Measurements from ENCODE around the gene CCDC51.
"Not testable (repeated sequence)": the region's sequence is repeated elsewhere in the genome, so short reads cannot be mapped to it uniquely, and the experiment has no call there.

The CCDC51 gene

GRCh38 chr3:48465531-48466378, 25.8 kb upstream of the CCDC51 start:
- DNase-seq, result peak; percentile 43 to 49

DNA sequence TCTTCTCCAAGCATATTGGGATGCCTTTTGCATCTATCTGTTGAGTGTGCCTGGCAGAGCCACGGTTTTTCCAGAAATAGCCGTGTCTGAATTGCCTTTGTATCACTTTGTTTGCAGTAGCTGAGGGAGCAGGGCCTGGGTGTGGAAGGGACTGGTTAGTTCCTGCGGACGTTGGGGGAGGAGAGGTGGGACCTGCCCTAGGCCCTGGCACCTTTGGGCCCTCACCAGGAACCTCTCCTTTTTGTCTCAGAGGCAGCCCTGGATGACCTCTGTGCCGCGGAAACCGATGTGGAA, 25.3 kb upstream of the CCDC51 start:
- no peak for DNase-seq

DNA sequence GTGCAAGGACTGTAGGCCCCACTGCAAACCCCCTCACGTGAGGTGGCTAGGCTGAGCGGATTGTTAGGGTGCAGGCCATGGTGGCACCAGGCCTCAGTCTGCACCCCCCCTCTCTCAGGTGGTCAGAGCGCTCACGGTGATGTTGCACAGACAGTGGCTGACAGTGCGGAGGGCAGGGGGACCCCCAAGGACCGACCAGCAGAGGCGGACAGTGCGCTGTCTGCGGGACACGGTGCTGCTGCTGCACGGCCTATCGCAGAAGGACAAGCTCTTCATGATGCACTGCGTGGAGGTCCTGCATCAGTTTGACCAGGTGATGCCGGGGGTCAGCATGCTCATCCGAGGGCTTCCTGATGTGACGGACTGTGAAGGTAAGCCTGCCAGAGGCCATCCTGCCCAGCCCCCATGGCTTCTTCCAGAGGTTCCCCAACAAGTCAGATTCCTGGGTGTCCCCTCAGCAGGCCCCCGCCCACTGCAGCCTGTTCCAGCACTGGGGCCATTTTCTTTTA, 24.8 kb upstream of the CCDC51 start:
- no peak for DNase-seq

- DNase-seq, result no peak
Measured at GRCh38 chr3:48463703-48464102, 23.8 kb upstream of the CCDC51 start.

GRCh38 chr3:48461767-48462166, 21.8 kb upstream of the CCDC51 start:
- DNase-seq, result not testable (repeated sequence)

- DNase-seq, result no peak
Measured at GRCh38 chr3:48460517-48460902, 20.6 kb upstream of the CCDC51 start.

GRCh38 chr3:48459773-48460516, 20.0 kb upstream of the CCDC51 start:
- DNase-seq, result no peak

- DNase-seq, result no peak
Measured at GRCh38 chr3:48459331-48459730, 19.4 kb upstream of the CCDC51 start.

DNA sequence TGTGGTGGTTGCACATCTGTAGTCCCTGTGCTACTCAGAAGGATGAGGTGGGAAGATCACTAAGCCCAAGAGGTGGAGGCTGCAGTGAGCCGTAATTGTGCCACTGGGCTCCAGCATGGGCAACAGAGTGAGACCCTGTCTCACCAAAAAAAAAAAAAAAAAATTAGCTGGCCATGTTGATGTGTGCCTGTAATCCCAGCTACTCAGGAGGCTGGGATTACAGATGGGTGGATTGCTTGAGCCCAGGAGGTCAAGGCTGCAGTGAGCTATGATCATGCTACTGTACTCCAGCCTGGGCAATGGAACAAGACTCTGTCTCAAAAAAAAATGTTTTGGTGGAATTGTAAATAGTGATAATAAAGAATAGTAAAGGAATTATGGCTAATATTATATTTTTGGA, 16.5 kb upstream of the CCDC51 start:
- no peak for DNase-seq

- no peak for DNase-seq
Measured at GRCh38 chr3:48451270-48451669, 11.4 kb upstream of the CCDC51 start.

- DNase-seq, result peak; percentile 76 to 77
Measured at GRCh38 chr3:48446425-48447193, 6.7 kb upstream of the CCDC51 start, which contains the start of gene ATRIP. Gene ATRIP, plus strand, starts transcription at chr3:48446737. Its CDS starts 109 bp downstream, at chr3:48446846.

DNA sequence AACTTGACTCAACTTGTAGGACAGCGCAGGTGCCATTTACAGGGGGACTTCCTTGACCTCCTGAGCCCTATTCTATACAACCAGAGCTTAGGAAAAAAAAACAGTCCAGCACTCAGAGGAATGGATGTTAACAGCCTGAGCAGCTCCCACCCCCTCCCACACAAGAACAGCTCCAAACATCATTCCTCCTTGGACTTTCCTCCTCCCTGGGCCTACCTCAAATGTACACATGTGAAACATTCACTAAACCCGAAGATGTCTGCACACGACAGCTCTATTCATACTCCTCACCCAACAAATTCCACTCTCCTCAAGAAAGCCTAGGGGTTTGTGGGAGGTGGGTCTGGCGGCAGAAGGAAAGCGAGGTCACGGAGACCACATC, 6.1 kb upstream of the CCDC51 start:
- no peak for DNase-seq

DNA sequence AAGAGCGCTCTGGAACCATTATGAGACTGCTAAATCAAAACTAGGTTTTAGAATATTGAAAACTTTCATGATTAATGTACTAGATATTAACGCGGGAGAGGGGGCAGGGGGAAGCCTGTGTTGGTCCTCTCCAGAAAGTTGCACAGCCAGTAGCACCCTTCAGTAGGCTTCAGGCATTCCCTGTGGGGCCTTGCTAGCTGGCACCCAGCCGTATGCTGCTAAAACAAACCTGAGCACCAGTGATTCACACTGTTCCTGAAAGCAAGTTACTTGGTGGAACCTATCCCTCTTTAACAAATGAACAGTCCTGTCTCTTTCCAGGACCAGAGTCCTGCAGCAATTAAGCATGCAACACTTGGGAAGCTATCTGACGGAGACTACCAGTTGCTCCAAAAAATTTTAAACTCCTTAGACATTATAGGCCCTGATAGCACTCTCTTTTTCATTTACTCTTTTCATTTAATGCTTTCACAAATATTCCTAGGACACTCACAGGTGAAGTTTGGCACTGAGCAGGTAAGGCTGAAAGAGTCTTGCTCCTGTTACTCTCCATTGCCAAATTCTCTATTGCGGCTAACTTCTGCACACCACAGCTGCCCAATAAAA, 5.5 kb upstream of the CCDC51 start:
- no peak for DNase-seq

GRCh38 chr3:48441940-48442339, 2.0 kb upstream of the CCDC51 start:
- no peak for DNase-seq

DNA sequence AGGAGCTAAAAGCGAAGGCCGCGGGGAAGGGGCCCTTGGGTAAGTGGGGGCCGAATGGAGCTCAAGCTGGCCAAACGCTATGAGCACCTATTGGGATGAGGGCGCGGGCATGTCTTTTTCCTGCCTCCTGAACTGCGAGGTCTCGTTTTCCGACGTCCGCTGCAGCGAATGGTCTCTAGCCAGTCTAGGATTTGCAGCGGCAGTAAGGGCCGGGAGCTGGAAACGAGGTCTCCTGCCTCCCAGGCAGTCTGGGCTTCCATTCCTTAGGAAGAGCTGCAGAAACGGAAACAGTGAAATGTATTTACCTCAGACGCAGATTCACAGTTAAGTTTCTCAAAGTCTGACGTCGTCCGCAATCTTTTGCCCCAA, 655 bp upstream of the CCDC51 start:
- DNase-seq, result peak in 1 of 2 experiments; percentile 7

DNA sequence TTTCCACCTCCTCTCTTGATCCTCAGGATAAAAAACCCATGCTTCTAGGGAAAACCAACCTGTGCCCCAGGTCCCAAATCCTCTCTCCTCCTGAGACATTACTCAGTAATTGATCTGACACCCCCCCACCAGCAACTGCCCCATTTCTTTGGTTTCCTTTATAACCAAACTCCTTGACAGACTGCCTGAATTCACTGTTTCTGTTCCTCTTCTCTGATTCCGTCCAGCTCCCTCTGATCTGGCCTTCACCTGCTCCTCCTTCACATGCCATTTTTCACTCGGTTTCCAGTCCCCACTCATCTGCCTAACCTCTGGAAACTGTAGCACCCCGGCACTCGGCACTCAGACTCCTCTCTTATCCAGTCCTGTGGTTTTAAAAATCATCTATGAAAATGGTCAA, 2.1 kb downstream of the CCDC51 start:
- no peak for DNase-seq

DNA sequence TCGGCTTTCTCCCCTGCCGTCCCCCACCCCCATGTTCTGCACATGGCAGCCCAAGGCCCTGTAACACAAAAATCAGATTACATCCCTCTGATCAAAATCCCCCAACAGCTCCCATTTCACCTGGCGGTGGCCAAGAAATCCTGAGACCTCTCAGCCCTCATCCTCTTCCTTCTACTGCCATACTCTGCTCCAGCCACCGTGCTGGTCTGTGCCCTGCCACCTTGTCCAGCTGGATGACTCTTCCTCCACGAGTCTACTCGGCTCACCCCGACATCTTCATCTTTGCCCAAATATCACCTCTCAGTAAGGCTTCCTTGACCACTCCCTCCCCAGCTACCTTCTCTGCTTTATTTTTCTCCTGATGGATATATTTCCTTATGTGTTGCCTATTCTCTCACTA, 3.1 kb downstream of the CCDC51 start:
- DNase-seq, result no peak

DNA sequence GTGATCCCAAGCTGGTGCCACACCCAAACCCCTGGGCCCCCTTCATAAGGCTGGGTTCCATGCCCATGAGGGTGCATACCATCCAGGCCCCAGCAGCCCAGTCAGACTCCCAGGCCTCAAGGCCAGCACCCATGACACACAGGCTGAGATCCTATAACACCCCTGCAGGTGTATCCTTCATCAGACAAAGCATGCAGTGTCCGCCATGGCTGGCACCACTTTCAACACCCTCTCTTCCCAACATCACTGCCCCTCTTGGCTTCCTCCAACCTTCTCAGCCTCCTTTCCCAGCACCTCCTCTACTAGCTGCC, 3.5 kb downstream of the CCDC51 start:
- no peak for DNase-seq

- DNase-seq, result peak; percentile 91 to 92
Measured at GRCh38 chr3:48435774-48436476, 4.0 kb downstream of the CCDC51 start.

GRCh38 chr3:48435223-48435595, 4.7 kb downstream of the CCDC51 start:
- no peak for DNase-seq

DNA sequence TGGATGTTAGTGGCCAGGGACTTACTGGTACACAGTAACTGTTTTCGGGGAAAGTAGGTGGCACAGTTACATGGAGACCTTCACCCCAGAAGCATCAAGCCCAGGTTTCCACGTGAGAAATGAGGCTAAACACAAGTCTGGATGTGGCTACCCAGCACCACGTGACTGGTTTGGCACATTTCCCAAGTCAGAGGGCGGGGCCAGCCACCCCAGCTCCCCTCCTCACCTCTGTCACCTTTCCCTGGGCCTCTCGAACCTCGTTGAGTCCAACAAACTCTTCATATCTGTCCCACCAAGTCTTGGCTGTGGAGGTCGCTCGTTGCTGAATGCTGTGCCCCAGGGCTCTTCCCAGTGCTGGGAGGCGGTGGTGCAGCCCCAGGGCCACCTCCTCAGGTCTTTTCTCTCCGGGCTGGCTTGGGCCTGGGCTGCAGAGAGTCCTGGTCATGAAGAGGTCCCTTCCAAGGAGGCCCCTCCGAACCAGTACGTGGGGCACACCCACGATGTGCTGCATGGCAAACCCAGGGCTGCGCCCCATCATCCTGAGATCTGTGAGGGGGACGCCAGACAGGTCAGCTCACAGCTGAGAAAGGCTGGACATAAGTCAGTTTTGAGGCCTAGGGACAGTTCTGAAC, 5.2 kb downstream of the CCDC51 start:
- no peak for DNase-seq

GRCh38 chr3:48433472-48434118, 6.3 kb downstream of the CCDC51 start:
- DNase-seq, result no peak
